ENCODE measurements around the gene NCS1.

The NCS1 gene

GRCh38 chr9:130260816-130261765, 88.9 kb downstream of the NCS1 start:
- DNase-seq (ENCODE audit: low spot score) = no peak
- in situ Hi-C loops (cut with MboI; ENCODE audit: low pct_unique_long_range_greater_than_20kb, low sequenced_read_pairs, unreplicated experiment) = no loop called here
- TF ChIP-seq CTCF (IDR thresholded peaks at IDR 0.05; ENCODE audit: extremely low read depth, insufficient read depth, missing control alignments) = no peak

- in situ Hi-C loops (cut with MboI; ENCODE audit: low pct_unique_long_range_greater_than_20kb, low sequenced_read_pairs, unreplicated experiment) = no loop called here
- no peak for TF ChIP-seq CTCF (IDR thresholded peaks at IDR 0.05; ENCODE audit: extremely low read depth, insufficient read depth, missing control alignments)
- no peak for DNase-seq (ENCODE audit: low spot score)
Observed at GRCh38 chr9:130262061-130262745, 90.0 kb downstream of the NCS1 start.

GRCh38 chr9:130262771-130263170, 90.6 kb downstream of the NCS1 start:
- no peak for TF ChIP-seq CTCF (IDR thresholded peaks at IDR 0.05; ENCODE audit: extremely low read depth, insufficient read depth, missing control alignments)
- DNase-seq (ENCODE audit: low spot score) = no peak
- in situ Hi-C loops (cut with MboI; ENCODE audit: low pct_unique_long_range_greater_than_20kb, low sequenced_read_pairs, unreplicated experiment) = no loop called here

- no peak for DNase-seq (ENCODE audit: low spot score)
- in situ Hi-C loops (cut with MboI; ENCODE audit: low pct_unique_long_range_greater_than_20kb, low sequenced_read_pairs, unreplicated experiment) = no loop called here
- TF ChIP-seq CTCF (IDR thresholded peaks at IDR 0.05; ENCODE audit: extremely low read depth, insufficient read depth, missing control alignments) = no peak
Observed at GRCh38 chr9:130263601-130264413, 91.6 kb downstream of the NCS1 start.

- no peak for DNase-seq (ENCODE audit: low spot score)
- in situ Hi-C loops (cut with MboI; ENCODE audit: low pct_unique_long_range_greater_than_20kb, low sequenced_read_pairs, unreplicated experiment) = no loop called here
- no peak for TF ChIP-seq CTCF (IDR thresholded peaks at IDR 0.05; ENCODE audit: extremely low read depth, insufficient read depth, missing control alignments)
Observed at GRCh38 chr9:130264414-130265350, 92.5 kb downstream of the NCS1 start.

Data from GM13977 (cell line).